Mesothelial cell of epicardium (in vitro differentiated cells): ENCODE results near the gene RPL22L1. TPM values are rescaled to one million over a fixed set of nuclear protein-coding genes. Genes with fewer than 3 reads are reported as not detected.
"Not testable (repeated sequence)": the region's sequence is repeated elsewhere in the genome, so short reads cannot be mapped to it uniquely, and the experiment has no call there.

Experiments used
- DNase-seq, 2 experiments: peaks; one replicate each; pipeline ENCODE4 v3.0.0; 2021; ENCODE audit warnings: low spot score in 2 of 2; ENCODE audit not compliant: unreplicated experiment in 2 of 2
- H3K27ac Mint-ChIP-seq: 2 replicates; pipeline ENCODE4 v1.8.0; 2021; ENCODE audit warnings: mixed read lengths
- H3K27me3 Mint-ChIP-seq: 2 replicates; pipeline ENCODE4 v1.8.0; 2021; ENCODE audit warnings: low read depth, mixed read lengths
- H3K36me3 Mint-ChIP-seq: 2 replicates; pipeline ENCODE4 v1.8.0; 2021; ENCODE audit warnings: mixed read lengths
- H3K4me1 Mint-ChIP-seq: 2 replicates; pipeline ENCODE4 v1.8.0; 2021; ENCODE audit warnings: mixed read lengths
- H3K4me3 Mint-ChIP-seq: 2 replicates; pipeline ENCODE4 v1.8.0; 2021; ENCODE audit warnings: mild to moderate bottlenecking, moderate library complexity, mixed read lengths
- H3K9me3 Mint-ChIP-seq: 2 replicates; pipeline ENCODE4 v1.8.0; 2021; ENCODE audit warnings: mixed read lengths
- CTCF ChIP-seq: fragments of 200-600 bp; sonication (generic); IDR thresholded peaks from one replicate; pipeline ENCODE4 v1.5.0; 2021; ENCODE audit warnings: antibody characterized with exemption; ENCODE audit not compliant: unreplicated experiment
- total RNA-seq: library from RNA; stranded (reverse); gene quantifications from 3 replicates; pipeline ENCODE4 v1.2.1, GENCODE V29; 2021

Gene RPL22L1
- total RNA-seq, 1 donor from 2014 or later: 97.6 TPM

- H3K36me3 Mint-ChIP-seq: no peaks in the 10 kb centered on the region
- H3K27me3 Mint-ChIP-seq: no peaks in the 10 kb centered on the region
- H3K27ac Mint-ChIP-seq: no peak overlapping the region
- no peaks in the 10 kb centered on the region for H3K9me3 Mint-ChIP-seq
- no peak for DNase-seq
- no peak overlapping the region for H3K4me3 Mint-ChIP-seq
- no peak for TF ChIP-seq CTCF
- peaks cover 10% of the 10 kb centered on the region for H3K4me1 Mint-ChIP-seq
Measured at GRCh38 chr3:170829546-170830272, 40.3 kb downstream of the RPL22L1 start.

GRCh38 chr3:170826047-170826446, 43.9 kb downstream of the RPL22L1 start:
- Mint-ChIP-seq H3K4me3 (no peak overlapping the region), H3K4me1 (peaks cover 7% of the 10 kb centered on the region), H3K9me3 (no peaks in the 10 kb centered on the region), H3K36me3 (no peaks in the 10 kb centered on the region), H3K27me3 (no peaks in the 10 kb centered on the region), H3K27ac (no peak overlapping the region)
- no peak for DNase-seq
- TF ChIP-seq CTCF: no peak

- not testable (repeated sequence) for H3K27me3 Mint-ChIP-seq, H3K4me1 Mint-ChIP-seq, H3K9me3 Mint-ChIP-seq, H3K36me3 Mint-ChIP-seq, H3K4me3 Mint-ChIP-seq, DNase-seq, H3K27ac Mint-ChIP-seq
Measured at GRCh38 chr3:170823562-170823961, 46.4 kb downstream of the RPL22L1 start.

- not testable (repeated sequence) for H3K27ac Mint-ChIP-seq, H3K4me3 Mint-ChIP-seq, H3K27me3 Mint-ChIP-seq, DNase-seq, H3K9me3 Mint-ChIP-seq, H3K36me3 Mint-ChIP-seq
- H3K4me1 Mint-ChIP-seq: peaks cover 44% of the 10 kb centered on the region
Measured at GRCh38 chr3:170818325-170818724, 51.7 kb downstream of the RPL22L1 start.

GRCh38 chr3:170817471-170817870, 52.5 kb downstream of the RPL22L1 start:
- H3K27me3 Mint-ChIP-seq, H3K27ac Mint-ChIP-seq, DNase-seq, H3K4me3 Mint-ChIP-seq, H3K36me3 Mint-ChIP-seq, H3K9me3 Mint-ChIP-seq: not testable (repeated sequence)
- peaks cover 53% of the 10 kb centered on the region for H3K4me1 Mint-ChIP-seq

GRCh38 chr3:170816841-170817240, 53.2 kb downstream of the RPL22L1 start:
- no peak for TF ChIP-seq CTCF
- DNase-seq: no peak
- Mint-ChIP-seq H3K9me3 (no peaks in the 10 kb centered on the region), H3K4me1 (peaks cover 59% of the 10 kb centered on the region), H3K4me3 (no peak overlapping the region), H3K27ac (peak overlapping the region; percentile 26), H3K36me3 (no peaks in the 10 kb centered on the region), H3K27me3 (no peaks in the 10 kb centered on the region)

GRCh38 chr3:170816341-170816740, 53.7 kb downstream of the RPL22L1 start:
- Mint-ChIP-seq H3K4me1 (peaks cover 64% of the 10 kb centered on the region), H3K27ac (peak overlapping the region; percentile 26), H3K4me3 (no peak overlapping the region), H3K9me3 (no peaks in the 10 kb centered on the region), H3K36me3 (no peaks in the 10 kb centered on the region), H3K27me3 (no peaks in the 10 kb centered on the region)
- DNase-seq: no peak
- TF ChIP-seq CTCF: no peak
